ENCODE results near the gene MGLL. TPM values are rescaled to one million over a fixed set of nuclear protein-coding genes. Genes with fewer than 3 reads are reported as not detected.
A peak's percentile ranks its signal among the peaks of the same experiment; 100 is the strongest.

MGLL gene
- total RNA-seq, 6 experiments from 2014 or later: 128 to 144 (median 129) TPM

DNA sequence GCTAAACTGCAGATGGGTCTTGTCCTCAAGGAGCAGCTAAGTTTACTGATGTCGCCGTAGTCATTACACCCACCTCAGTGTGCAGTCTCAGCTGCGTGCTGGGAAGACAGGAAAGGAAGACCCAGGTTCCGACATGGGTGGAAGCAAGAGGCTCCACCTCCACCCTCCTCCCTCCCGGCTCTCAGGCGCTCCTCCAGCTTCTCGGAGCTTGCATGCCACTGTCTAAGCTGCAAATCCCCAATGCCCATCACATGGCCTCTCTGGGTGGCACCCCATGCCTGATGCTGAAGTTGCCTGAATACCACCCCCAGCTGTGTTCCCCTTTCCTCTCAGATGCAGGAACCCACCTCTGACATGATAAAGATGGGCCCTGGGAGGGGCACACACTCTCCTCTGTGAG is 58.5 kb downstream of the MGLL start:
- TF ChIP-seq, protein P1, sequence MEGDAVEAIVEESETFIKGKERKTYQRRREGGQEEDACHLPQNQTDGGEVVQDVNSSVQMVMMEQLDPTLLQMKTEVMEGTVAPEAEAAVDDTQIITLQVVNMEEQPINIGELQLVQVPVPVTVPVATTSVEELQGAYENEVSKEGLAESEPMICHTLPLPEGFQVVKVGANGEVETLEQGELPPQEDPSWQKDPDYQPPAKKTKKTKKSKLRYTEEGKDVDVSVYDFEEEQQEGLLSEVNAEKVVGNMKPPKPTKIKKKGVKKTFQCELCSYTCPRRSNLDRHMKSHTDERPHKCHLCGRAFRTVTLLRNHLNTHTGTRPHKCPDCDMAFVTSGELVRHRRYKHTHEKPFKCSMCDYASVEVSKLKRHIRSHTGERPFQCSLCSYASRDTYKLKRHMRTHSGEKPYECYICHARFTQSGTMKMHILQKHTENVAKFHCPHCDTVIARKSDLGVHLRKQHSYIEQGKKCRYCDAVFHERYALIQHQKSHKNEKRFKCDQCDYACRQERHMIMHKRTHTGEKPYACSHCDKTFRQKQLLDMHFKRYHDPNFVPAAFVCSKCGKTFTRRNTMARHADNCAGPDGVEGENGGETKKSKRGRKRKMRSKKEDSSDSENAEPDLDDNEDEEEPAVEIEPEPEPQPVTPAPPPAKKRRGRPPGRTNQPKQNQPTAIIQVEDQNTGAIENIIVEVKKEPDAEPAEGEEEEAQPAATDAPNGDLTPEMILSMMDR (IDR thresholded peaks at IDR 0.05): no peak
- Mint-ChIP-seq H3K36me3 (ENCODE audit: low read depth) (peaks cover 37% of the 10 kb centered on the region), H3K9me3 (peaks cover 8% of the 10 kb centered on the region; the same call in 1 of the 2 replicates), H3K27ac (peak overlapping the region; percentile 95), H3K4me3 (no peak overlapping the region), H3K4me1 (ENCODE audit: low read depth) (peaks cover 58% of the 10 kb centered on the region), H3K27me3 (ENCODE audit: insufficient read depth) (peaks cover 1% of the 10 kb centered on the region; the same call in 1 of the 2 replicates)
- no peak for DNase-seq

DNA sequence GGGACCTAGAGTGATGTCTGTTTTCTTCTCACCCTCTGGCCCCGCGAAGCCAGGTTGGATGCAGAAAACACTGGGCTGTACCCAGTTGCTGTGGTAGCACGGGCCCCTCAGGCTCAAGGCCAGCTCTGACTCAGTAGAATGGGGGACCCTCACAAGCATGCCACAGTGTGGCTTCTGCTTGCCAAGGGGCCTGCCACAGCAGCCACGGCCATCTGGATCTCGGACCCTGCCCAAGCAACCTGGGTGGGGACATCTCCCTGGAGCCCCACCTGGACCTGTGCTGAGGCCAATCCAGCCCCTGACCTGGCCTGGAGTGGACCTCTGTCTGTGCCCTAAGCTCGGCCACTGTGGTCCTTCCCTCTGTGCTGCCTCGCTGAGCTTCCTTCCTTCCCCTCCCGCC is 59.0 kb downstream of the MGLL start:
- peaks cover 8% of the 10 kb centered on the region; the same call in 1 of the 2 replicates for H3K9me3 Mint-ChIP-seq
- TF ChIP-seq, protein P1 (IDR thresholded peaks at IDR 0.05): no peak
- peaks cover 1% of the 10 kb centered on the region; the same call in 1 of the 2 replicates for H3K27me3 Mint-ChIP-seq (ENCODE audit: insufficient read depth)
- H3K27ac Mint-ChIP-seq: no peak overlapping the region
- peaks cover 37% of the 10 kb centered on the region for H3K36me3 Mint-ChIP-seq (ENCODE audit: low read depth)
- no peak for DNase-seq
- peaks cover 54% of the 10 kb centered on the region for H3K4me1 Mint-ChIP-seq (ENCODE audit: low read depth)
- no peak overlapping the region for H3K4me3 Mint-ChIP-seq

DNA sequence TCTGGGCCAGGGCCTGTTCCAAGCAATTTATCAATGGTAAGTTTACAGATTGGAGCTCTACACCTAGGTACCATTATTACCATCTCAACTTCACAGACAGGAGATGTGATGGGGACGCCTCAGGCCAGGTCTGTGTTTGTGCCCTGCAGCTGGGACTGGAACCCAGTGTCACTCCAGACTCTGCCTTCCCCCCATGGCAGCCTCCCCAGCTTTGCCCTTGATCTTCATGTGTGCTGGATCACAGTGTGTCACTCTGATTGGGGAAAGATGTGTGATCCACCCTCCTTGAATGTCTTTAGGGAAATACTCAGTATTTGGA is 59.6 kb downstream of the MGLL start:
- Mint-ChIP-seq H3K27ac (no peak overlapping the region), H3K4me3 (no peak overlapping the region), H3K9me3 (peaks cover 2% of the 10 kb centered on the region; the same call in 1 of the 2 replicates), H3K36me3 (ENCODE audit: low read depth) (peaks cover 35% of the 10 kb centered on the region), H3K27me3 (ENCODE audit: insufficient read depth) (peaks cover 1% of the 10 kb centered on the region; the same call in 1 of the 2 replicates), H3K4me1 (ENCODE audit: low read depth) (peaks cover 48% of the 10 kb centered on the region)
- TF ChIP-seq, protein P1 (IDR thresholded peaks at IDR 0.05): no peak
- no peak for DNase-seq

DNA sequence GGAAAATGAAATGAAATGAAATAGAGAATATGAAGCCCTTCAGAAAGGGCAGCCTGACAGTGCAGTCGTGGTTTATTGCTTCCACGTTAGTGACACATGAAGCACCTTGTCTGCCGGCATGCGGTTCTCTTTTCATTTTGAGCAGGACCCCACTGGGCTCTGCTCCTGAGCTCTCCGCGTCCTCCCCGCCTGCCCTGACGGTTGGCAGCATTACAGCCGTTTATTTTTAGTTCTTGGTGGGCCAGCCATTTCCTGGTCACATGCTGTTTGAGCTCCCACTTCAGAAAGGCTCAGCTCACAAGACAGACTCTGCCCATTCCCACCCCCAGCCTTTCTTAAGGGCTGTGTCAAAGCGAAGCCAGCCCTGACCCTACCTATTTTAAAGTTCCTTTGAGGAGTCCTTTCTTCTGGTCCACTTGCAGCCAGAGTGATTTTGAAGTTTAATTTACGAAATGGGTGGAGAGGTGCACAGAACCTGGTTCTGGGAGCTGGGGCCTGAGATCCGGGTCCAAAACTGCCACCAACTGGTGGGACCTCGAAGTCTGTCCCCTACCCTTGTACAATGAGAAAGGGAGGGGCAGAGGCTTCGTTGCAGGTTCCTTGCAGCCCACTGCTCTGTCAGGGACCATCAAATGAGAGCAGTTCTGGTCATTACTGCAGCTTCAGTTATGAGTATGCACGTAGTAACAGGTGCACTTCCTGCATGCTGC is 60.1 kb downstream of the MGLL start:
- no peak for DNase-seq
- TF ChIP-seq, protein P1 (IDR thresholded peaks at IDR 0.05): no peak
- H3K4me1 Mint-ChIP-seq (ENCODE audit: low read depth): peaks cover 43% of the 10 kb centered on the region
- H3K27ac Mint-ChIP-seq: 0 out of 2 replicates have a peak overlapping the region, but pooled peaks have one; percentile 29
- H3K9me3 Mint-ChIP-seq: no peaks in the 10 kb centered on the region
- H3K4me3 Mint-ChIP-seq: no peak overlapping the region
- peaks cover 35% of the 10 kb centered on the region for H3K36me3 Mint-ChIP-seq (ENCODE audit: low read depth)
- peaks cover 1% of the 10 kb centered on the region; the same call in 1 of the 2 replicates for H3K27me3 Mint-ChIP-seq (ENCODE audit: insufficient read depth)

DNA sequence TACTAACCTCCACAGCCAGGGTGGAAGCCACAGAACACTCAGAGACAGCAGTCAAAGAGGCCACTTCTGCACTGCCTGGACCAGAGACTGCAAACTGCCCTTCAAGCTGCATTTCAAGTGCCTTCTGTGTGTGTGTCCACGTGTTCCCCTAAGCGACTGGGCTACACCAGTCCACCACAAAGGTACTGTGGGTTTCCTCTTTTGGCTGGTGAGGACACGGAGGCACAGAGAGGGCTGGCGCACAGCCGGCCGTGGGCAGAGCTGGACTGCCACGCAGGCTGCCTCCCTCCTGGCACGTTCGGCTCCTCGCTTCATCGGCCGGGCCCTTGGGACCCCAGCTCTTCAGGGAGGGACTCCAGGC is 60.9 kb downstream of the MGLL start:
- no peaks in the 10 kb centered on the region for H3K9me3 Mint-ChIP-seq

More for the DNA sequence above, 60.9 kb downstream of the MGLL start:
- TF ChIP-seq, protein P1 (IDR thresholded peaks at IDR 0.05): peak; percentile 18; the same call in 1 of the 2 replicates
- DNase-seq: no peak
- Mint-ChIP-seq H3K27ac (no peak overlapping the region), H3K4me3 (no peak overlapping the region), H3K4me1 (ENCODE audit: low read depth) (peaks cover 40% of the 10 kb centered on the region), H3K27me3 (ENCODE audit: insufficient read depth) (peaks cover 1% of the 10 kb centered on the region; the same call in 1 of the 2 replicates), H3K36me3 (ENCODE audit: low read depth) (peaks cover 31% of the 10 kb centered on the region)

All from HFFc6 (cell line).